SH-SY5Y (cell line): Measurements from ENCODE around the gene TRPV3.

Source experiments
- GATA2 ChIP-seq: IDR thresholded peaks from 2 replicates; pipeline ENCODE4 v1.6.1; 2011; ENCODE audit warnings: mild to moderate bottlenecking, low read depth, low read length
- GATA3 ChIP-seq: IDR thresholded peaks from 2 replicates; pipeline ENCODE4 v1.6.1; 2011; ENCODE audit warnings: low read depth, mild to moderate bottlenecking, low read length, moderate library complexity

Gene TRPV3

GRCh38 chr17:3585826-3586225 lies 28.2 kb upstream of the TRPV3 start:
- TF ChIP-seq GATA3, result no peak
- no peak for TF ChIP-seq GATA2

GRCh38 chr17:3583456-3583855 lies 25.8 kb upstream of the TRPV3 start:
- TF ChIP-seq GATA3 (no peak), GATA2 (no peak)

- TF ChIP-seq GATA3 (no peak), GATA2 (no peak)
Measured at GRCh38 chr17:3582915-3583314, 25.3 kb upstream of the TRPV3 start.

GRCh38 chr17:3576970-3577369 lies 19.4 kb upstream of the TRPV3 start:
- TF ChIP-seq GATA3 (no peak), GATA2 (no peak)

GRCh38 chr17:3575511-3575910 lies 17.9 kb upstream of the TRPV3 start:
- TF ChIP-seq GATA3, result no peak
- no peak for TF ChIP-seq GATA2

GRCh38 chr17:3574231-3574630 lies 16.6 kb upstream of the TRPV3 start:
- TF ChIP-seq GATA3, result no peak
- no peak for TF ChIP-seq GATA2

GRCh38 chr17:3573246-3574100 lies 15.9 kb upstream of the TRPV3 start:
- TF ChIP-seq GATA3 (no peak), GATA2 (no peak)

- TF ChIP-seq GATA2 (no peak), GATA3 (no peak)
Measured at GRCh38 chr17:3572231-3572630, 14.6 kb upstream of the TRPV3 start.

GRCh38 chr17:3571043-3571900 lies 13.7 kb upstream of the TRPV3 start:
- no peak for TF ChIP-seq GATA3

- TF ChIP-seq GATA2 (no peak), GATA3 (no peak)
Measured at GRCh38 chr17:3569534-3570137, 12.0 kb upstream of the TRPV3 start.

GRCh38 chr17:3566551-3566950 lies 8.9 kb upstream of the TRPV3 start:
- TF ChIP-seq GATA2 (no peak), GATA3 (no peak)

- TF ChIP-seq GATA2 (no peak), GATA3 (no peak)
Measured at GRCh38 chr17:3565143-3565542, 7.5 kb upstream of the TRPV3 start.

- no peak for TF ChIP-seq GATA3
- TF ChIP-seq GATA2, result no peak
Measured at GRCh38 chr17:3559270-3559645, 1.6 kb upstream of the TRPV3 start.

- no peak for TF ChIP-seq GATA3
- TF ChIP-seq GATA2, result no peak
Measured at GRCh38 chr17:3558603-3559269, 1.1 kb upstream of the TRPV3 start.
